HT-29 (cell line): Measurements from ENCODE around the gene OLIG2. TPM values are rescaled to one million over a fixed set of nuclear protein-coding genes. Genes with fewer than 3 reads are reported as not detected.

Experiments used
- DNase-seq: peaks from one replicate; pipeline ENCODE4 v3.0.0-alpha.2; 2015; ENCODE audit warnings: low spot score
- total RNA-seq: library from RNA; depleted of rRNA; stranded (reverse); fragments of >200 nt; shearing (Covaris generic); gene quantifications from 2 replicates; pipeline ENCODE4 v1.2.3, GENCODE V29; 2014; rRNA removed

Gene OLIG2
- not detected in 2 replicates for total RNA-seq

DNA sequence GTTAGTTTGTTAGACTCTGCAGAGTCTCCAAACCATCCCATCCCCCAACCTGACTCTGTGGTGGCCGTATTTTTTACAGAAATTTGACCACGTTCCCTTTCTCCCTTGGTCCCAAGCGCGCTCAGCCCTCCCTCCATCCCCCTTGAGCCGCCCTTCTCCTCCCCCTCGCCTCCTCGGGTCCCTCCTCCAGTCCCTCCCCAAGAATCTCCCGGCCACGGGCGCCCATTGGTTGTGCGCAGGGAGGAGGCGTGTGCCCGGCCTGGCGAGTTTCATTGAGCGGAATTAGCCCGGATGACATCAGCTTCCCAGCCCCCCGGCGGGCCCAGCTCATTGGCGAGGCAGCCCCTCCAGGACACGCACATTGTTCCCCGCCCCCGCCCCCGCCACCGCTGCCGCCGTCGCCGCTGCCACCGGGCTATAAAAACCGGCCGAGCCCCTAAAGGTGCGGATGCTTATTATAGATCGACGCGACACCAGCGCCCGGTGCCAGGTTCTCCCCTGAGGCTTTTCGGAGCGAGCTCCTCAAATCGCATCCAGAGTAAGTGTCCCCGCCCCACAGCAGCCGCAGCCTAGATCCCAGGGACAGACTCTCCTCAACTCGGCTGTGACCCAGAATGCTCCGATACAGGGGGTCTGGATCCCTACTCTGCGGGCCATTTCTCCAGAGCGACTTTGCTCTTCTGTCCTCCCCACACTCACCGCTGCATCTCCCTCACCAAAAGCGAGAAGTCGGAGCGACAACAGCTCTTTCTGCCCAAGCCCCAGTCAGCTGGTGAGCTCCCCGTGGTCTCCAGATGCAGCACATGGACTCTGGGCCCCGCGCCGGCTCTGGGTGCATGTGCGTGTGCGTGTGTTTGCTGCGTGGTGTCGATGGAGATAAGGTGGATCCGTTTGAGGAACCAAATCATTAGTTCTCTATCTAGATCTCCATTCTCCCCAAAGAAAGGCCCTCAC is at the start of gene OLIG2:
OLIG2 (plus strand) TSS at position 447 of the 954 bp plus-strand sequence. CDS start 928 bp downstream, outside the sequence.
- DNase-seq: no peak

DNA sequence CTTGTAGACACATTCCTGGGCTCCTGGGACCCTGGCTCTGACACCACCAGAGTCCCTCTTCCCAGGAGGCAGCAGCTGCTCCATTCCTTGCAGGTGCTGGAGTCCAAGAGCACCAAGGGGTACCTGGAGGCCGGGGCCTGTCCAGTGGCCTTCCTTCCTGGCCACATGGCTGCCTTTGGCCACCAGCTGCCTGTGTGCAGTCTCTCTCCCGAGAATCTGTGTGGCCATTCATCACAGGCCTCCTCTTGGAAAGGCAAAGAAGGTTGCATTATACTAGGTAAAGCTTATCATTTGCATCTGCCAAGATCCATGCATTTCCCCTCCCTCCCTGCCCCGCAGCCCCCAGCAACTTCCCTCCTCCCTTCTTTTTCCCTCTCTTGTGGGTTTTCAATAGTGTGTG is 48.9 kb upstream of the OLIG2 start:
- DNase-seq: no peak

- no peak for DNase-seq
Measured at GRCh38 chr21:32977216-32977615, 48.5 kb upstream of the OLIG2 start.

- DNase-seq: no peak
Measured at GRCh38 chr21:32978331-32979270, 47.1 kb upstream of the OLIG2 start.

DNA sequence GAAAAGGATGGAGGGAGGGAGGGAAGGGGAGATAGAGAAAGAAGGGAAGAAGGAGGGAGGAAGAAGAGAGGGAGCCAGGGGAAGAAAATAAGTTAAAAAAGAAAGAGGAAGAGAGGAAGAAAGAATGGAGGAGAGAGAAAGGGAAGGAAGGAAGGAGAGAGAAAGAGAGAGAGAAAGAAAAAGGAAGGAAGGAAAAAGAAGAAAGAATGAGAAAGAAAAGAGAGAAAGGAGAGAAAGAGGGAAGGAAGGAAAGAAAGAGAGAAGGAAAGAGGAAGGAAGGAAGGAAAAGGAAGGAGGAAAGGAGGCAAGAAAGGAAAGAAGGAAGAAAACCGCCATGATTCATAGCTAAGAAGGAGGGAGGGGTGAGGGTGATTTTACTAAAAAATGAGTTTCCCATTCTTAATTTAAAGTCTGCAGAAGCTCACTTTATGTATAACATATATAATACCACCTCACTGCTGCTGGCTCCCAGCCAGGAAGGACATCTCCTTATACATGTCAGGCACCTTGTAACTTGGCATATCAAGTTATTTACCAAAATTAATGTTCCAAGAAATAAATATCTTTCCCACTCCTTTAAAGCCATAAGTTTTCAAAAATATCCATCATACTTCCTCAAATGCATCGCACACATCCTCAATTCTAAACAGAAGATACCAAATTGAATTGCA is 46.0 kb upstream of the OLIG2 start:
- no peak for DNase-seq

DNA sequence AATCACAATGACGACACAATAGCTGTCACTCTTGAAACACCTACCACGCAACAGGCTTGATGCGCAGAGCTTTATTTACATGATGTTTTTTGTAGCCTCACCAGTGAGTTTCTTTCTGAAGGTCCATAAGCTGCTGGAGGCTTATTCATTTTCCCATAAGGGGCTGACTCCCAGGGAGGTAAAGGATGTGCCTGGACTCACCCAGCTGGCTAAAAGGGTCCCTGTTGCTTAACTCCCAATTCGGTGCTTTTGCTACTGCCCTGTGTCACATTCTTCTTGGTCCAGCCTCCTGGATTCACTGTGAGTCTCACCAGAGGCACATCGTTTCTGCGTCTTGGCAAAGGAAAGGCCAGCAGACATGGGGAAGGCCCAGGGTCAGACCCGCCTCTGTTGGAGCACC is 44.6 kb upstream of the OLIG2 start:
- no peak for DNase-seq

GRCh38 chr21:32990666-32991065 is 35.1 kb upstream of the OLIG2 start:
- no peak for DNase-seq

DNA sequence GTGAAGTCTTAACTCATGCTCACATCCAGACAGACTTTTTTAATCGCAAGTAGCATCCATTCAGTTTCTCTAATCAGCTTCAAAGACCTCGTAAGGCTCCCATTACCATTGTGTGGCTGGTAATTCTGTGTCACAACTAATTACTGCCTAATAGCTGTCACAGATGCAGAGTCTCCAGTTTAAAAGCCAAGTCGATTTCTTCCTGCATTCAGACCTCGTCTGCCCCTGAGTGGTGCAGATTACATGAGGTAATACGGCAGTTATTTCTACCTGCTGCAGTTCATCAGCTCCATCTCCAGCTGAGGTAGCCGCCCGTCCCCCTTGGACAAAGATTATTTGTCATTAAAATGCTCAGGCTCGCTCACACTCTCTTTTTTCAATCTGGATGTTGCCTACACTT is 34.4 kb upstream of the OLIG2 start:
- DNase-seq: no peak

- DNase-seq: no peak
Measured at GRCh38 chr21:32993894-32994293, 31.8 kb upstream of the OLIG2 start.

- no peak for DNase-seq
Measured at GRCh38 chr21:32994305-32994704, 31.4 kb upstream of the OLIG2 start.

- no peak for DNase-seq
Measured at GRCh38 chr21:33007747-33008146, 18.0 kb upstream of the OLIG2 start.

DNA sequence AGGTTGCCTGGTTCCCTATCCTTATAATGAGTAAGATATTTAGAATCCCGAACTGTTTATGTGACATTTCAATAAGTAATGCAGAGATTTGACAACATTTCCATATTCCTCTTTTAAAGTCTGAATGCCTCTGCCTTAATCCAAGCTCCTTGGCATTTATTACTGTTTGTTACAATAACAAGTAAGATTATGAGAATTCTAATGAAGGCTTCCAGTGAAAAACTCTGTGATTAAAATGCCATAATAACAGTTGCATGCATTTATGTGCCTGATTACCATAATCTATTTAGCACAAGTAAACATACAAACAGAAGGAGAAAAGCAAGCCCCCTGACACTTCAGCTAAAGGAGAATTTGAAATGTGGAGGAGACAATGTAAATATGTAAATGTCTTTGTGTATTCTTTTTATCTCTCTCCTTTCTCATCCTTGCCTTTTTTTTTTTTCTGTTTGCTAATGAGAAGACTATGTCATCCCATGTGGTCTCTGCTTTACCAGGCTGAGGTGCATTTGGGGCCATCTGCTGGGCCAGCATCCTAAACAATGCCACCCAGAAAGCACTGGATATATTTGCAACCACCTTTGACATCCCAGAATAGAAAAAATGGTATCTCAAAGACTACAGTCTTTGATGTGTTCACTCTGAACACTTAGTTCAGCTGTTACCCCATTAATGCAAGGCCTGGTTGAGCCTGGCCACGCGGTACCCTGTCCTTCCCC is 17.2 kb upstream of the OLIG2 start:
- no peak for DNase-seq

DNA sequence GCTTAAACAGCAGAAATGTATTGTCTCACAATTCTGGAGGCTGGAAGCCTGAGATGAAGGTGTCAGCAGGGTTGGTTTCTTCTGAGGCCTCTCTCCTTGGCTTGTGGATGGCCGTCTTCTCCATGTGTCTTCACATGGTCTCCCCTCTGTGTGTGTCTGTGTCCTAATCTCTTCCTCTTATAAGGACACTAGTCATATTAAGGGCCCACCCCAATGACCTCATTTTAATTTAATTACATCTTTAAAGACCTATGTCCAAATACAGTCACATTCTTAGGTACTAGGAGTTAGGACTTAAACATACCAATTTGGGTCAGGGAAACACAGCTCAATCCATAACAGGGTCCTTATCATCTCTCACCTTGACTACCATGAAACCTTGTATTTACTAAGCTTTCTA is 14.8 kb upstream of the OLIG2 start:
- DNase-seq: no peak

GRCh38 chr21:33011462-33011861 is 14.3 kb upstream of the OLIG2 start:
- DNase-seq: peak; percentile 1

GRCh38 chr21:33013626-33014025 is 12.1 kb upstream of the OLIG2 start:
- DNase-seq: no peak

GRCh38 chr21:33014331-33014730 is 11.4 kb upstream of the OLIG2 start:
- DNase-seq: no peak

GRCh38 chr21:33015096-33015495 is 10.6 kb upstream of the OLIG2 start:
- DNase-seq: no peak

DNA sequence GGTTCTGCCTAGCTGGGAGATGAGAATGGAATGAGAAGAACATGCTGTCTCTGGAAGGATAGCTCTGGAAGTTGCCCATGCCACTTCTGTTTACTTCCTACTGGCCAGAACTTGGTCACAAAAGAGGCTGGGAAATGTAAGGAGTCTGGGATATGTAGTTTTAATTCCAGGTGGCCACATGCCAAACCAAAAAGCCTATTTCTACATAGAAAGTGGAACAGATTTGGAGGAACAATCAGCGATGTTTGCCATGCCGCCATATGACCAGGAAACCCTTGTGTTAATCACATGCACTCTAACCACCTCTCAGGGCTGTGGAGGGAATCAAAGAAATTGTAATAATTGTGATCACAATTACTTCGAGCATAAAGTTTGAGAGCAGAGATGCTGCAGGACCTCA is 10.0 kb upstream of the OLIG2 start:
- no peak for DNase-seq

DNA sequence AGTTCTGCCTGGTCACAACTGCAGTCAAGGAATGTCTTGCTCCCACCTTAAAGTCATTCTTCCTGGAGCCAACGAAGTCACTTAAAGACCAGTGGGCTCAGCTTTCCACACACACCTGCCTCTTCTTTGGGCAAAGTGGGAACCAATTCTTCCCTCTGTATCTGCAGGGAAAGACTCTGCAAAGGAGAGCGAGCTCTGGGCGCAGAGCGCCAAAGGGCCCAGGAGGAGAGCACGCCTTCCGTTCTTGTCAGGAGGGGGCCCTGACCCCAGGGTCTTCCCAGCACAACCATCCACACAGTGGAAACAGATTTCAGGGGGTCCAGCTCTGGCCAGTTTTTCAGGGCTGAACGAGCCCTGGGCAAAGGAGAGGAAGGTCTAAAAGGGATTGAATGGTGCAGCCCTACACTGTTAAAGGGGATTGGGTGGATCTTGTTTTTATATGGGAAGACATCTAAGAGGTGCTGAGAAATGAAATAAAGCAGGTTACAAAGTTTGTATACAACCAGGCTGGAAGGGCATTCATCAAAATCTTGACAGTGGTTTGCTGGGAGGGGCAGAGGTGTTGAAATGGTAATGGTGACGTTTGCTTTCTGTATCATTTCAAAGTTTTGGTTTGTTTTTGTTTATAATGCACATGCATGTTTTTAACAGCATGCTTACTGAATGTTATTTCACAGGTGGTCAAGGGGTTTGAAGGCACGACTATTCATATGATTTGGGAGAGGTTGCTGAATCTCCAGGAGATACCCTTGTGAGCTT is 6.8 kb upstream of the OLIG2 start:
- no peak for DNase-seq

GRCh38 chr21:33019516-33019884 is 6.2 kb upstream of the OLIG2 start:
- no peak for DNase-seq
